Measurements from ENCODE around the gene SMPDL3A.

DNA sequence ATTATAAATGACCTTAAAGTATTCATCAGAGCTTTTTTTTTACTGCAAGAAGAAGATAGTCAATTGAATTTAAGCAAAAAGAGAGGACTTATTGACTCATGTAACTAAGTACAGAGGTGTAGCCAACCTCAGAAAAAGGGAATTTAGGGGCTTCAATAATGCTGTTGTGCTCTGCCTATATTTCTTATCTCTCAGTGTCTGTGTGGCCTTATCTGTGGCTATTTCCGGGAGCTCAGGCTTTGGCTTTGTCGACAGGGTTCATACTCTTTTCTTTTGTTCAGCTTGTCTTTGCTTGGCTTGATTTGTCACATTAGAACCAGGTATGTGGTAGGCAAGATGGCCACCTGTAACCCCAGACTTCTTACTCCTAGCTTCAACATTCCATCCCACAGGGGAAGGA lies 48.1 kb upstream of the SMPDL3A start:
- TF ChIP-seq, protein P1, sequence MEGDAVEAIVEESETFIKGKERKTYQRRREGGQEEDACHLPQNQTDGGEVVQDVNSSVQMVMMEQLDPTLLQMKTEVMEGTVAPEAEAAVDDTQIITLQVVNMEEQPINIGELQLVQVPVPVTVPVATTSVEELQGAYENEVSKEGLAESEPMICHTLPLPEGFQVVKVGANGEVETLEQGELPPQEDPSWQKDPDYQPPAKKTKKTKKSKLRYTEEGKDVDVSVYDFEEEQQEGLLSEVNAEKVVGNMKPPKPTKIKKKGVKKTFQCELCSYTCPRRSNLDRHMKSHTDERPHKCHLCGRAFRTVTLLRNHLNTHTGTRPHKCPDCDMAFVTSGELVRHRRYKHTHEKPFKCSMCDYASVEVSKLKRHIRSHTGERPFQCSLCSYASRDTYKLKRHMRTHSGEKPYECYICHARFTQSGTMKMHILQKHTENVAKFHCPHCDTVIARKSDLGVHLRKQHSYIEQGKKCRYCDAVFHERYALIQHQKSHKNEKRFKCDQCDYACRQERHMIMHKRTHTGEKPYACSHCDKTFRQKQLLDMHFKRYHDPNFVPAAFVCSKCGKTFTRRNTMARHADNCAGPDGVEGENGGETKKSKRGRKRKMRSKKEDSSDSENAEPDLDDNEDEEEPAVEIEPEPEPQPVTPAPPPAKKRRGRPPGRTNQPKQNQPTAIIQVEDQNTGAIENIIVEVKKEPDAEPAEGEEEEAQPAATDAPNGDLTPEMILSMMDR (conservative IDR thresholded peaks at IDR 0.05): no peak
- TF ChIP-seq EZH2 (IDR thresholded peaks at IDR 0.05; ENCODE audit: low read depth): no peak

All from PC-9 (cell line).